NCI-H226 (cell line): Measurements from ENCODE around the gene COX15.
"Not testable (repeated sequence)": the region's sequence is repeated elsewhere in the genome, so short reads cannot be mapped to it uniquely, and the experiment has no call there.

Experiments
- DNase-seq: peaks from one replicate; pipeline ENCODE4 v3.0.0-alpha.2; 2015

COX15 gene

DNA sequence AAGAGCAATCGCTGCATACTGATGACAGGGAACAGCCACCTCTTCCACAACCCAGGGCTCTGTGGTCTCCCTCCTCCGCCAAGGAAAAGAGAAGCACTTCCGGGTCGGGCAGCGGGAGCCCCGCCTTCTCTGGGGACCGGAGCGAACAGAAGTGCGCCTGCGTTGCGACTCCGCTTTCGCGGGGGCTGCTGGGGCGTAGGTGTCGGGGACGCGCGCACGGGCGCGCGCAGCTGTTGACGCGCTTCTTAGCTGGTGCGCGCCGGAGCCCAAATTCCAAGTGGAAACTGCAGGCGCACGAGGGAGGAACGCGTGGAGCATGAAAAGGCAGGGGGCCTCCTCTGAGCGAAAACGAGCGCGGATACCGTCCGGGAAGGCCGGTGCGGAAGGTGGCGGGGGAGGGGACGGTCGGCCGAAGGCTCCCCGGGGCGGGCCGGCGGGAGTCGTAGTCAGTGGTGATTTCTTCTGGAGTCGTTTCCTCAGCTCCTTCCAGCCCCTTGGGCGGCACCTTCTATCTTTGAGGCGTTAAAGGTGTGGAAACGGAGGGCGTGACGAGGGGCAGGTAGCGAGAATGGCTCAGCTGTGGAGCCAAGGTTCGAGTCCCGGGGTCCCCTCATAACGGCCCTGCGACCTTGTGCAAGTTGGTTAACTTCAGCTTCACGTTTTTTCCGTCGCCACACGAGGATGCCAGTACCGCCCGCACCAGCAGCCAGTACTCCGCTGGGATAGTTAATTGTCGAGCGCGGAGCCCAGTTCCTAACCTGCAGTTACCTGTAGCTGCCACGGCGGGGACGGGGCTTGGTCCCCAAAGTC lies at the start of gene COX15, which contains the start of gene CUTC:
COX15 (minus strand) TSS at position 95 of the 810 bp plus-strand sequence; CDS start at position 17, 78 bp downstream.
CUTC (plus strand) TSS at position 202 of the 810 bp plus-strand sequence; CDS start at position 317, 115 bp downstream.
- peak; percentile 93 for DNase-seq

DNA sequence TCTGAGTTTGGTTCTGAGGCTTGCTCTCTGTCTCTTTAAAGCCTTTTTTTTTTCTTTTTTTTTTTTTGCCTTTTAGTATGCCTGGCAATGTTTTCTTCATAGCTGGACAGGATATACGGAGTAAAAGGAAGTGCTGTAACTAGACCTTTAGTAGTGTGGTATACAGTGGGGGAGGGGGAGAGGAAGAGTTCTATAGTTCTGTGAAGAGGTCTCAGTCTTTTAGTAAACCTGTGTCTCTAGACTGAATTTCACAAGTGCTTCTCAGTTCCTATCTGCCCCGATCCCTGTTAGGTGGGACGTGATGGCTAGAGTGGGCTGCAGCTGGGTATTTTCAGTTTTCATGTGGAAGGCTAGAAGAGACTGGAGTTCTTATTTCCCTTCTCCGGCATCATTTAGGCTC lies 47.4 kb upstream of the COX15 start:
- peak; percentile 64 for DNase-seq

DNA sequence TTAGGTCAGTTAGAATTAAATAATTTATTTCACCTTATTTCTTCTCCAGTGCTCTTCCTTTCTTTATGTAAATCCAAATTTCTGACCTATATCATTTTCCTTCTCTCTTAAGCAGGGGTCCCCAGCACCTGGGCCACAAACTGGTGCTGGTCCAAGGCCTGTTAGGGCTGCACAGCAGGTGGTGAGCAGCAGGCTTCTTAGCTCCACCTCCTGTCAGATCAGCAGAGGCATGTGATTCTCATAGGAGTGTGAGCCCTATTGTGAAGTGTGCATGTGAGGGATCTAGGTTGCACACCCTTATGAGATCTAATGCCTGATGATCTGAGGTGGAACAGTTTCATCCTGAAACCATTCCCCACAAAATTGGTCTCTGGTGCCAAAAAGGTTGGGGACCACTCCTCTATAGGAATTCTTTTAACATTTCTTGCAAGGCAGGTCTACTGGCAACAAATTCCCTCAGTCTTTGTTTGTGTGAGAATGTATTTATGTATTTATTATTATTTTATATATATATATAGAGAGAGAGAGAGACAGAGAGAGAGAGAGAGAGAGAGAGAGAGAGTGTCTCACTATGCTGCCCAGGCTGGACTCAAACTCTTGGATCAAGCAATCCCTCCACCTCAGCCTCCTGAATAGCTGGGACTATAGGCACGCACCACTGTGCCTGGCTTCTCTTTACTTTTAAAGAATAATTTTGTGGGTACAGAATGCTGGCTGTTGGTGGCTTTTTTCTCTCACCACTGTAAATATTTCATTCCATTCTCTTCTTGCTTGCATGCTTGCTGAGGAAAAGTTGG lies 46.2 kb upstream of the COX15 start:
- peak; percentile 39 for DNase-seq

DNA sequence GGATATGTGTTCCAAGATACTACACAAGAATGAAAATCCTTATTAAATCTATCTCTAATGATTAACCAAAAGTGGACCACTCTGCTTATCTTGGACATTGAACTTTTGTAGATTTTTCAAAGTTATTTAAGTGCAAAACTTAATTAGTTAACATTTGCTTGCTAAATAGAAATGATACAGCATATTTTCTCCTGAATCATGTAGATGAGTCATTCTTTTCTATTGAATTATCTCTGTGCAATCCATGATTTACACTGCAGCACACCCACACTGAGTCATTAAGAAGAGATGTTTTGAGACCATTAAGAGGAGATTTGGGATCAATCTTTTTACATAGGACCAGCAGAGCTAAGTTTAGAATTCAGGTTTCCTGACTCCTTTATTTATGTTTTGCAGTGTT lies 43.9 kb upstream of the COX15 start:
- DNase-seq: peak; percentile 69

DNA sequence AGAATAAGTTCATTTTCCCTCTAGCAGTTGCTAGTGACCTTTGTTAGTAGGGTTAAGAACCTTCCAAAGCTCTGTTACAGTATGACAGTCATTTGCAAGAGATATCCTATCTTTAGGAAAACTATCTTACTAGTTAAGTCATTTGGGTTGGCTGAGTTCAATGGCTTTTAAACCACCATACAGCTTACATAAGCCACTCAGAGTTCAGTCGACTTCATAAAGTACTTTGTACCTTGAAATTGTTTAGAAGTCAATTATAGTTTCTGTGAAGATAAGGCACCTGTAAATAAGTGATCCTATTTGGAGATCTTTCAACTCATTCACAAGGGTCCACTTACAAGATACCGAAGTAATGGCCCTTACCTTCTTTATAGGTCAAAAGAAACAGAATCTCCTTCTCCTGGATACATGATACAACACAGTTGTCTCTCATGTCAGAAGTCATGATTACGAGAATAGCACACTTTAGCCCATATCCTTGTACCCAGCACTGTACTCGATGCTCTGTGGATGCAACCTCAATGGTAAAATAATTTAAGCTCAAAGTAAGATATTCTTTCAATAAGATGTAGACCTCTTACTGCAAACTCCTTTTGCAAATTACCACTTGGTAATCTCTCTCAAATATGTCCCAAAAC lies 38.6 kb upstream of the COX15 start:
- DNase-seq: no peak

DNA sequence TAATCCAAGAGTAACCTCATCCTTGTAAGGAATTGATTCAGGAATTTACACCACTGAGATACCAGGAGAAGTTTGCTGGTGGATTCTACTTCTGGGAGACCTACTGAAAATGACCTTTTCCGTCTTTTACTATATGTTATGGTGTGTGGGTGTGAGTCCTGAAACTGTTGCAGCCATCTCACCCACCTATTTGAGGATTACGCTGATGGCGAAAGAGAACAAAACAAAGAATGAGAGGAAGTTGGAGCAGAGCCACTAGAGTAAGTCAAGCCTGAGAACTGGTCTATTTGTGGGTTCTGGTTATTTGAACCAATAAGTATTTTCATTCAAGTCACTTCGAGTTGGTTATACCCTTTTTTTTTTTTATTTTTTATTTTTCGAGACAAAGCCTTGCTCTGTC lies 37.8 kb upstream of the COX15 start:
- no peak for DNase-seq

DNA sequence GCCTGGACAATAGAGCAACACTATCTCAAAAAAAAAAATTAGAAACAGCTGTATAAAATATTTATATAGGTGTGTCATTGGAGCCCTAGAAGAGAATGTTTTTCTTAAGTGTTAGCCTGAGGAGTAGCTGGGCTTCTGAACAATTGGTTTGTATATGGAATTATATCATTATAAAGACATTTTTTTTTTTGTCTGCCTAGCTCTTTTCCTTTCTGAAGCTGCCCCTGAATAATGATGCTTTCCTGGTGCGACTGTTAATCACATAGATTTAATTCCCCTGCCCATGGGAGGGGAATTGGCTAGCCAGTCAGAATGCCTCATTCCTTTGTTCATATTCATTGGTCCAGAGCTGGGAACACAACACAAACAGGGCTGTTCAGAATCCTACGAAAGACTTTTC lies 36.6 kb upstream of the COX15 start:
- DNase-seq: no peak

DNA sequence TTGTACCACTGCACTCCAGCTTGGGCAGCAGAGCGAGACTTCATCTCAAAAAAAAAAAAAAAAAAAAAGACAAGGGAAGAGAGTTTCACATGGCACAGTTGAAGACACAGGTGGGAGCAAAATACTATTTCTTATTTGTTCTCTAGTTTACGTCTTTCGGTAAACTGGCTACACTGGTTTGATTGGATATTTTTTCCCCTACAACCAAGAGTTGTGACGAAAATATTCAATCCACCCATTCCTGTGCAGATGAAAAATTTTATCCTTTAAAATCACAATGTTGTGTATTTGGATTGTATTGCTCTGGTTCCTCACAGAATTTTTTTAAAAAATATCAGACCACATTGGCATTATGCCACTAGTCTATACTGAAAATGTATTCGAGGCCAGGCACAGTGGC lies 36.0 kb upstream of the COX15 start:
- no peak for DNase-seq

DNA sequence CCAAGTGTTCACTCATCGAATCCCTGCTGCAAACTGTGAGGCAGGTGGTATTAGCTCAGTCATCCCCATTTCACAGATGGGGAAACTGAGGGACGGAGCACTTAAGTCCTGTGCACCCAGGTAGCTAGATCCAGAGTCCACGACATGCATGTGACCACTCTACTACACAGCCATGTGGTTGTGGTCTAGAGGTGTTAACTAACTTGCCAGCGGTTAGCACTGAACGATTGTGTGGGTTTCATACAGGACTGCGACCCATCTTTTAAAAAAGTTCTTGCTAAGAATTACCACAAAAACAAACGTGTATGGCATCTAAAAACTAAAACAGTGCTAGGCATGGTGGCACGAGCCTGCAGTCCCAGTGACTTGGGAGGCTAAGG lies 34.4 kb upstream of the COX15 start:
- no peak for DNase-seq

DNA sequence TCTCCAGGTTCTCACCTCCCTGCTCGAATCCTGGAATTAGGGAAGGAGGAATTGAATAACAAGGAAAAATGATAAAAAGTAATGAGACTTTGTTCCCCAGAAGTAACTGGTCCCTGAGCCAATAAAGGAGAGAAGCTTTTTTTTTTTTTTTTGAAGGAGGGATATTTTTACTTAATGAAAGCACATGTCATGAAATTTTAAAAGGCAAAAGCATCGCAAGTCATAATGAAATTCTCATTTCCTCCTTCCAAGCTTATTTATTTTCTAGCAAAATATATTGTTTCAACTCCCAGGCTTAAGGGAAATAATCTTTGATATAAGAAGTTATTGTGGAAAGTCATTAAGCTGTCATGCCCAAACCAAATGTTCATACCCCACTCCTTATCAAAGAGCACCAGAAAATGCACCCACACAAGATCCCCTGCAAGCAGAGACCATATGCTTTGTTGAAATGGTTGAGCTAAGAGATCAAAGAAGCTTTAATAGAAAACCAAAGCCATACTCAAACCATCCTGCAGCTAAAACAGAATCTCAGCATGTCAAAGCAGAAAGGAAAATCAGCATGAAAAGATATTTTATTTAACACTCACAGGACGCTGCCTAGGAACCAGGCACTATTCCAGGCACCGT lies 33.9 kb upstream of the COX15 start:
- no peak for DNase-seq

DNA sequence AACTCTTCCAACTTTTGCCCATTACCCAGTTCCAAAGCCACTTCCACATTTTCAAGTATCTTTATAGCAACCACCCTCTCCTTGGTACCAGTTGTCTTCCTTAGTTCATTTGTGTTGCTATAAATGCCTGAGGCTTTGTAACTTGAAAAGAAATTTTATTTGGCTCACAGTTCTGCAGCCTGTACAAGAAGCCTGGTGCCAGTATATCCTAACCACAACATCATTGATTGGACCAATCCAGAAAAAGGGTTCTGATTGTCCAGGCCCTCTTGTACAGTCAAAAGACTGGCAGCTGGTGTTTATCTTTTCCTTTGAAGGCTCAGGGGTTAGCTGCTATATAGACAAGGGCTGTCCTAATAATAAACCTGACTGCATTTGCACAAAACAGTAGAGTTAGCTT lies 29.4 kb upstream of the COX15 start:
- DNase-seq: no peak

DNA sequence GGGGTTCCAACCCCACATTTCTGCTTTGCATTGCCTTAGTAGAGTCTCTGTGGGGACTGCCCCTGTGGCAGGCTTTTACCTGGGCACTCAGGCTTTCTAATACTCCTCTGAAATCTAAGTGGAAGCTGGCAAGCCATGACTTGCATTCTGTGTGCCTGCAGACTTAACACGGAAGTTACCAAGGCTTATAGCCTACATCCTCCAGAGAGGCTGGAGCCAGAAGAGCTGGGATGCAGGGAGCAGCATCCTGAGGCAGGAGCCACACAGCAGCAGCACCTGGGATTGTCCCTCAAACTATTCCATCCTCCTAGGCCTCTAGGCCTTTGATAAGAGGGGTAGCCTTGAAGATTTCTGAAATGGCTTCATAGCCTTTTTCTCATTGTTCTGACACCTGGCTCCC lies 28.4 kb upstream of the COX15 start:
- DNase-seq: no peak

DNA sequence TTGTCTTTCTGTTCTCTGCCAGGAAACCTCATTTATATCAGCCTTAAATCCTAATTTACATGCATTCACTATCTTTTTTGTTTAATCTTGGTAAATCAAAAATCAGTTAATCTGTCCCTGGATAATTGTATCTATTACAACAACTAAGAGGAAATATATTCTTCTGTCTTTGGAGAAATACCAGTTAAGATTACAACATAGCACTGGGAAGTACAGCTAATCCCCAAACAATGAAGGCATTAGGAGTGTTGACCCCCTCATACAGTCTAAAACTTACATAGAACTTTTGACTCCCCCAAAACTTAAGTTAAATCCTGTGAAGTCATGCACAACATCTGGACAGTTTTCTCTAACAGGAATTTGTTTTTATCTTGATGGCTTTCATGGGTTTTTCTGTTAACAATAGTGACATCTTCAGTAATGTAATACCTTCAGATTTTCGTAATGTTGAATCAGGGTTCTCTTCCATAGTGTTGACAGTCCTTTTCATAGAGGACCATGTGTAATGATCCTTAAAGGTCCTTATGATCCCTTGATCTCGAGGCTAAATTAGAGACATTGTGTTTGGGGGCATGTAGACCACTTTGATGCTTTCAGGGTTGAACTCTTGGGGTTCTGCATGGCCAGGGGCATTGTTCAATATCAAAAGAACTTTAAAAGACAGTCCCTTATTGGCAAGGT lies 26.4 kb upstream of the COX15 start:
- no peak for DNase-seq

DNA sequence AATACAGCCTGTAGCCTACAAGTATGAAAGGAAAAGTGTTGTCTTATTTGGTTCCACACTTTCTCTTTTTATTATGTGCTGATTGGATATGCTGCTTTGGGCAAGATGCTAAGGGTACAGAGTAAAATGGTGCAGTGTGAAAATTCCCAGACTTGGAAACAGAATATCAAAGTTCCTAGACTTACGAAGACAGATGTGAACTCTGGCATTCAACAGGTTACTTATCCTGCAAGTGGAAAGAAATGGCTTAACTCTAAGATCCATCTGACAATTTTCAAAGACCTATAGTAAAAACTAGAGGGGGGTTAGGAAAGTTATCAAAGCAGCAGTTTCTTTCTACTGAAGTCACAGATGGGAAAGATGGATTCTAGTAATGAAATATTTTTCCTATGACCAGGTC lies 24.2 kb upstream of the COX15 start:
- no peak for DNase-seq

DNA sequence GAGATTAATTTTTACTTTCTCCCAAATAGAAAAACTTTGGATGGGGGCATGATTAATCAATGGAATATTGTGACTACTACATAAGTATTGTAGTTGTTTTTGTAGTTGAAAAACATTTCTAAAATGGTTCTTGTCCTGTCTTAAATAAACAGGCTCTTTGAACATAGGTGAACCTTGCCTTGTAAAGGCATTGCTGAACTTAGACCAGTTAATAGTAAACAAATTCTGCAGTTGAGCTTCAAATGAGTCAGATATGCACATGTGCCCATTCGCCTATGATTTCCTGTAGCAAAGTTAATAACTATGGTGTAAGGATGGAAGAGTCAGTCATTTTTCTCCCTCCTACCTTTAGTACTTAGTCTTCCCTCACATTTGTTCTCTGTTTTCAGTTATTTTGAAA lies 22.7 kb upstream of the COX15 start:
- DNase-seq: no peak

DNA sequence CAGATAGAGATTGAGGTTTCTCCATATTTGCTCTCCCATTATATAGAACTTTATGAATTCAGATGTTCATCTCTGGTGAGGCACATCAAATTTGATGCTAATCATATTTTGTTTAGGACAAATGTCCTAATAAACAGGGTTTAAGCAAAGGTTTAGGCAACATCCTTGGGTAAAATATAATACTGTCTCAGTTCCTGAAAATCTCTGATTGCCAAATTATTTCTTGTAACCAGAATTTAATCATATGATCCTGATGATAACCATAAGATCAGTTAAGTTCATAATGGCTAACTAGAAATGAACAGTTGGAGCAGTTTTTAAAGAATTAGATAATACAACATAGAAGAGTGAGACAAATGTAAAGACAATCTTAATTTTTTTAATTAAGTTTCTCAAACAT lies 18.7 kb upstream of the COX15 start:
- no peak for DNase-seq

DNA sequence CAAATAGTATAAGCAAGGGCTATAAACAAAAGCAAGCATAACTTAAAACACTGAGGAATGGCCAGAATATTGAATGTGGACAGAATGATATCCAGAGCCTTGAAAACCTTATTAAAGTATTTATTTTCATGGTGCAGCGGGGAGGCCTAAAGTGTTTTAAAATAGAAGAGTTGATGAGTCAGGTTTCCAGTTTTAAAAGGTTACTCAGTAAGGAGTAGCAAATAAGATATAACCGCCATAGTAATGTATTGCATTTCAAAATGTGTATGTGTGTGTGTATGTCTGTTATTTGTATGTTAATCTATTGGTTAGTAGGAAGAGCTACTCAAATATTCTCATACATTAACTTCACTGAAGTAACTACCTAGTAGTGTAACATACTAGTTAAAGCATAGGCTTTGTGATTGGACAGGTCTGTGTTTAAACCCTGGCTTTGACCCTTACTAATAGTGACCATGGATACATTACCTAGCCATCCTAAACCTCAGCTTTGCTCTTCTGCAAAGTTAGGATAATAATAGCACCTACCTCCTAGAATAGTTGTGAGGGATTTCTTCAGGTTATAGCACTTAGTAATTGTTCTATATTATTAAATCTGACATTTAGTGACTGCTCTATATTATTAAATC lies 17.0 kb upstream of the COX15 start:
- DNase-seq: no peak

DNA sequence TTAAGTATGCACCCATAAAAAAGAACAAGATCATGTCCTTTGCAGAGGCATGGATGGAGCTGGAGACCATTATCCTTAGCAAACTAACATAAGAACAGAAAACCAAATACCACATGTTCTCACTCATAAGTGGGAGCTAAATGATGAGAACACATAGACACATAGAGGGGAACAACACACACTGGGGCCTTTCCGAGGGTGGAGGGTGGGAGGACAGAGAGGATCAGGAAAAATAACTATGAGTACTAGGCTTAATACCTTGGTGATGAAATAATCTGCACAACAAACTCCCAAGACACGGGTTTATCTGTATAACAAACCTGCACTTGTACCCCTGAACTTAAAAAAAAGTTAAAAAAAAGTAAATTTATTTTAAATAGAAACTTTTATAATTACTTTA lies 14.2 kb upstream of the COX15 start:
- not testable (repeated sequence) for DNase-seq

DNA sequence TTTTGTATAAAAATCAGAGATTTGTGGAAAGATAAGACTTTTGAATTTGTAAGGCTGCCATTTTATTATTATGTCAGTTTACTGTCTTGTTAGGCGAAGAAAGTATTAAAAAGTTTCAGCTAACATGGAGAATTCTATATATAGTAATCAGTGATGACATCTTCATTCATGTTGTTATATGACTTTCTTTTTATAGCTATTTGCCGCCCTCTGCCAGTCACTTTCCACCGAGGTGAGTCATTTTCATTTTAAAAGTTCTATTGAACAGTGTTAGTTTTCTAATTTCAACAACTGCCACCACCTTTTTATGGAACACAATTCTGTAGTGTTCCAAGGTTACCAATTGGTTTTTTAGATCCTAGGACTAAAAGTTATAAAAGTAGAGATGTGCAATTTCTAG lies 11.9 kb upstream of the COX15 start:
- no peak for DNase-seq

DNA sequence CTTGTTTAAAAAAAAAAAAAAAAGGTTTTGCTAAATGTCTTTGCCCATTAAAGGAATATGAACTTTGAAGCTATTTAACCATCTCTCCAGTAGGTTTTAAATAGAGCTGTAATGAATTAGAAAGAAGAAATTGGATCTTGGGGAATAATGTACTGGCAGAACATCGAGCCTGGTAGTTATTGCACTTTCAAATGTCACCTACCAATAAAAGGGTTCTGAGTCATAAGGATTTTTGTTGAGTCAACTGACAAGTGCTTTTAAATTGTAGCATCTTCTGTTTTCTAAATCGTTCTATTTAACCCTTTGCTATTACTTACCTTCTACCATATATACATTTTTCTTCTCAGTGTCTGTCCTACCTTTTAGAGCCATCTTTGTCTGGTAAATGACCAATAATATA lies 10.8 kb upstream of the COX15 start:
- no peak for DNase-seq

DNA sequence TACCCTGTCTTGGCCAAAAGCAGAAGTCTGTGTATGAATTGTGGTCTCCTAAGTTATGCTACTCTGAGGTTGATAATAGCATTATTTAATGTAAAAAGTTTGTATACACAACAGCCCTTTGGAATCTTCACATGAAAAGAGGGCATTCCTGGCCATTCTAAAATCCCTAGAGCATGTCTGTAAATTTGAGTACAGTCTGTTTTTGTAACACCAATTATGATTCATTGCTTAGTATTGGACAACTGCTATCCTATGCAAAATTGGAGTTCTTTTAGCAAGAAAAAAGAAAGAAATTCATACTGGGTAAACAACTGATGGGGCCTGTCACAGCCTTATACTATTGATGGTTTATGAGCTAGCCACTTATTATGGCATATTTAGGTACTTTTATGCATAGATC lies 10.3 kb upstream of the COX15 start:
- DNase-seq: no peak

DNA sequence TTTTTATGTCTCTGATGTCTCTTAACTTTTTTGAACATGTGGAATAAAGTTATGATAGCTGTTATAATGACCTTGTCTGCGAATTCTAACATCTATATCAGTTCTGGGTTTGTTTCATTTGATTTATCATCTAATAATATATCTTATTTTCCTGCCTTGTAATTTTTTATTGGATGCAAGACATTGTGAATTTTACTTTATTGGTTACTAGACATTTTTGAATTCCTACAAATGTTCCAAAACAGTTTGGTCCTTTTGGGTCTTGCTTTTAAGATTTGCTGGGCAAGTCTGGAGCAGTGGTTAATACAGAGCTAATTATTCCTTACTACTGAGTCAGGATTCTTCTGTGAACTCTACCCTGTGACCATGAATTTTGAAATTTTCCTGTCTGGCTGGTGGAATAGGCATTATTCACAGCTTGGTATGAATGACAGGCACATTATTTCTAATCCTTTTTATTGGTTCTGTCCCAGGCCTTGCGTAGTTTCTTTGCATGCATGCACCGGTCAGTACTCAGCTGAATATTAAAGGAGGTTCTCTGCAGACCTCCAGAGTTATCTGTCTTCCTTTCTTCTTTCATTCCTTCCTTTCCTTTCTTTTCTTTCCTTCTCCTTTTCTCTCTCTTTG lies 9.1 kb upstream of the COX15 start:
- no peak for DNase-seq
